Loucy (cell line): ENCODE measurements around the gene ADRA1B.

Experiments used
- CTCF ChIP-seq: fragments of 200-600 bp; sonication (generic); conservative IDR thresholded peaks from 2 replicates; pipeline ENCODE4 v1.5.1; 2014; ENCODE audit warnings: mild to moderate bottlenecking, antibody characterized with exemption, low read length
- EZH2phosphoT487 ChIP-seq: fragments of 200-600 bp; IDR thresholded peaks from 2 replicates; pipeline ENCODE4 v1.6.1; 2018; ENCODE audit warnings: antibody characterized with exemption, mild to moderate bottlenecking, moderate library complexity, borderline replicate concordance

GRCh38 chr5:159943326-159943725 lies 27.0 kb downstream of the ADRA1B start:
- TF ChIP-seq CTCF = no peak
- no peak for TF ChIP-seq EZH2phosphoT487
